HG03520 (cell line): ENCODE data around the gene ADAMTS18.

Experiments
- ATAC-seq: cut with Tn5 transposase; IDR thresholded peaks from one replicate; pipeline ENCODE4 v1.9.1; 2021; ENCODE audit warnings: mild to moderate bottlenecking, moderate library complexity; ENCODE audit not compliant: unreplicated experiment

The ADAMTS18 gene

GRCh38 chr16:77396461-77396860 lies 38.4 kb downstream of the ADAMTS18 start:
- no peak for ATAC-seq

GRCh38 chr16:77394699-77395098 lies 40.1 kb downstream of the ADAMTS18 start:
- ATAC-seq = no peak

- ATAC-seq = no peak
Measured at GRCh38 chr16:77393955-77394354, 40.9 kb downstream of the ADAMTS18 start.

- ATAC-seq = no peak
Measured at GRCh38 chr16:77387815-77388209, 47.0 kb downstream of the ADAMTS18 start.

GRCh38 chr16:77386831-77387814 lies 47.7 kb downstream of the ADAMTS18 start:
- no peak for ATAC-seq

GRCh38 chr16:77385481-77385880 lies 49.4 kb downstream of the ADAMTS18 start:
- no peak for ATAC-seq

GRCh38 chr16:77383606-77384187 lies 51.1 kb downstream of the ADAMTS18 start:
- ATAC-seq = no peak

- ATAC-seq = no peak
Measured at GRCh38 chr16:77376358-77376757, 58.5 kb downstream of the ADAMTS18 start.

- ATAC-seq = no peak
Measured at GRCh38 chr16:77375396-77375795, 59.4 kb downstream of the ADAMTS18 start.

- no peak for ATAC-seq
Measured at GRCh38 chr16:77374384-77374783, 60.5 kb downstream of the ADAMTS18 start.

GRCh38 chr16:77373726-77374125 lies 61.1 kb downstream of the ADAMTS18 start:
- no peak for ATAC-seq

GRCh38 chr16:77364770-77365169 lies 70.1 kb downstream of the ADAMTS18 start:
- no peak for ATAC-seq

GRCh38 chr16:77359065-77359502 lies 75.8 kb downstream of the ADAMTS18 start:
- ATAC-seq = no peak

GRCh38 chr16:77353587-77354263 lies 81.1 kb downstream of the ADAMTS18 start:
- ATAC-seq = no peak

GRCh38 chr16:77344341-77344740 lies 90.5 kb downstream of the ADAMTS18 start:
- no peak for ATAC-seq

GRCh38 chr16:77336637-77337036 lies 98.2 kb downstream of the ADAMTS18 start:
- no peak for ATAC-seq

- no peak for ATAC-seq
Measured at GRCh38 chr16:77335652-77336234, 99.1 kb downstream of the ADAMTS18 start.

GRCh38 chr16:77332792-77333191 lies 102.0 kb downstream of the ADAMTS18 start:
- ATAC-seq = no peak

GRCh38 chr16:77331802-77332586 lies 102.8 kb downstream of the ADAMTS18 start:
- no peak for ATAC-seq

GRCh38 chr16:77331043-77331442 lies 103.8 kb downstream of the ADAMTS18 start:
- no peak for ATAC-seq
